PC-3 (cell line): ENCODE measurements around the gene SULF2.

Source experiments
- CTCF ChIP-seq: fragments of 300-600 bp; sonication (generic); conservative IDR thresholded peaks from 2 replicates; pipeline ENCODE4 v1.5.1; 2017; ENCODE audit warnings: antibody characterized with exemption, low read depth, mild to moderate bottlenecking, low read length
- EZH2phosphoT487 ChIP-seq: fragments of 300-600 bp; sonication (generic); IDR thresholded peaks from 2 replicates; pipeline ENCODE4 v1.6.1; 2018; ENCODE audit warnings: mild to moderate bottlenecking, antibody characterized with exemption, low read length, borderline replicate concordance

DNA sequence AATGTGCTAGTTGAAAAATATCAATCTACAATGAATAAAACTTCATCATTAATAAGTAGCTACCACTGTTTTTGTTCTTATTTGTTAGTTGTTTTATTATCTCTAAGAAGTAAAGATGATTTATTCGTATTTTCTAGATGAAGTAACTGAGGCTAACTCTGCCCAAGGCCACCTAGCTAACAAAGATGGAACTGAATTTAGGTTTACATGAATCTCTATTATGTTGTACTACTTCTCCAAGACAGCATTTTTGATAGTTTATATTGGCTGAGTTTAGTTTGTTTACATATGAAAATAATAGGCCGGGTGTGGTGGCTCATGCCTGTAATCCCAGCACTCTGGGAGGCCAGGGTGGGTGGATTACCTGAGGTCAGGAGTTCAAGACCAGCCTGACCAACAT is 162.1 kb downstream of the SULF2 start:
- TF ChIP-seq CTCF (no peak), EZH2phosphoT487 (no peak)
